ENCODE results near the gene ARHGAP31.
"Not testable (repeated sequence)": the region's sequence is repeated elsewhere in the genome, so short reads cannot be mapped to it uniquely, and the experiment has no call there.

Gene ARHGAP31

GRCh38 chr3:119322021-119322834 is 28.0 kb downstream of the ARHGAP31 start:
- no peak for DNase-seq (ENCODE audit: low read depth)

- DNase-seq (ENCODE audit: low read depth), result peak; percentile 84
These were observed 28.9 kb downstream of the ARHGAP31 start for GRCh38 chr3:119322835-119323722.

- no peak for DNase-seq (ENCODE audit: low read depth)
These were observed 29.5 kb downstream of the ARHGAP31 start for GRCh38 chr3:119323723-119324085.

GRCh38 chr3:119324899-119325298 is 30.7 kb downstream of the ARHGAP31 start:
- DNase-seq (ENCODE audit: low read depth), result no peak

GRCh38 chr3:119326976-119327375 is 32.8 kb downstream of the ARHGAP31 start:
- no peak for DNase-seq (ENCODE audit: low read depth)

GRCh38 chr3:119329551-119329950 is 35.4 kb downstream of the ARHGAP31 start:
- no peak for DNase-seq (ENCODE audit: low read depth)

DNA sequence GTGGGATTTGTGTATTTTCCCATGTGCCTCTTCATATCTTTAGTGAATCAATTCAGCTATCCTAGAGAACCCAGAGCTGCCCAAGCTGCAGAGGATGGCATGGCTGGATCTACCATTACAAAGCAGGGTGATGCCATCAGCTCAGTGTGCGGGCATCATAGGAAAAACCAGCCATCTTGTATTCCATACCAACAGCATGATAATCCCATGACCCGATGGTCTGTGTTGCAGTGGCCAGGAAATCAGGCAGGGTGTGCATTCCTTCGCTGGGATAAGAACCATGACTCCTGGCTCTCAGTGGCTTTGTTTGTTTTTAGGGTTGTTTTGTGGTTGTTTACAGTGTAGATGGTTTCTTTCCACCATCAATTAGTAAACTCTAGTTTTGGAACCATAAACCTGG is 36.0 kb downstream of the ARHGAP31 start:
- DNase-seq (ENCODE audit: low read depth), result no peak

DNA sequence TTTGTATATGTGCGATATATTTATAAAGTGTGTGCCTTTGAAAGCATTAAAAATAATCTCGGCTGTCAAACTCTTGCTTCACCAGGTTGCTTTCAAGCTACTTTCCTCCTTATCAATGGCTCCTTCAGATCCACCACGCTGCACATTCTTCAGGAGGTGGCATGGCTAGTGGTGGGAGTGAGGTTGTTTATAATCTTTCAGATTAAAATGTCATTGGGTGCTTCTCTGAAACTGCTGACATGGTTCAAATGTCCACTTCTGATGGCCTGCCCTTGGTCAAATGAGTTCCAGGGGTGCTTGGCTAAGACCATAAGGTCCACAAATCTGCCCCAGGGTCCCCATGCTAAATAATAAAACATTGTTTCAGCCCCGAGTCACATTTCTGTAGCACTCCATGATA is 36.7 kb downstream of the ARHGAP31 start:
- no peak for DNase-seq (ENCODE audit: low read depth)

DNA sequence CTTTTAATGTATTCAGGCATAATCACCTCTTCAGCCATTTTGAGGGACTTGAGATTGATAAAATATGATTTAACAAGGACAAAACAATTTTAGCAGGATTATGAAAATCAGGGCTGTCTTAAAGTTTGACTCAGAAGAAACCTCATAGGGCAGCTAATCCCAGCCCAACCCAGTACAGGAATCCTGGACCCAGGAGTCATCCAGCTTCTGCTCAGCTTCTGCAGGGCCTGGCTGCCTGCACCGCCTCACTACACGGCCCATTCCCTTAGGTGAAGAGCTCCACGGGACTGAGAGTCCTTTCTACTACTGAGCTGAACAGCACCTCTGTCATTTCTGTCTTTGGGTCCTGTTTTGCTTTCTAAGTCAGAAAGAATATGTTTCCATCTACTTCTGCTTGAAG is 37.5 kb downstream of the ARHGAP31 start:
- no peak for DNase-seq (ENCODE audit: low read depth)

- DNase-seq (ENCODE audit: low read depth), result no peak
These were observed 39.8 kb downstream of the ARHGAP31 start for GRCh38 chr3:119333773-119334509.

GRCh38 chr3:119336823-119337222 is 42.6 kb downstream of the ARHGAP31 start:
- DNase-seq (ENCODE audit: low read depth), result no peak

DNA sequence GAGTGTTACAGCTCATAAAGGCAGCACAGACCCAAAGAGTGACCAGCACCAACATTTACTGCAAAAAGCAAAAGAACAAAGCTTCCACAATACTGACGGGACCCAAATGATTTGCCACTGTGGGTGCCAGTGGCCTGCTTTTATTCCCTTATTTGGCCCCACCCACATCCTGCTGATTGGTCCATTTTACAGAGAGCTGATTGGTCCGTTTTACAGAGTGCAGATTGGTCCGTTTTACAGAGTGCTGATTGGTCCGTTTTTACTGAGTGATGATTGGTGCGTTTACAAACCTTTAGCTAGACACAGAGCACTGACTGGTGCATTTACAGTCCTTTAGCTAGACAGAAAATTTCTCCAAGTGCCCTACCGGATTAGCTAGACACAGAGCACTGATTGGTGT is 43.2 kb downstream of the ARHGAP31 start:
- DNase-seq (ENCODE audit: low read depth), result not testable (repeated sequence)

- no peak for DNase-seq (ENCODE audit: low read depth)
These were observed 44.6 kb downstream of the ARHGAP31 start for GRCh38 chr3:119338754-119339153.

GRCh38 chr3:119340014-119340413 is 45.8 kb downstream of the ARHGAP31 start:
- DNase-seq (ENCODE audit: low read depth), result no peak

- no peak for DNase-seq (ENCODE audit: low read depth)
These were observed 46.3 kb downstream of the ARHGAP31 start for GRCh38 chr3:119340446-119340845.

GRCh38 chr3:119342176-119342575 is 48.0 kb downstream of the ARHGAP31 start:
- no peak for DNase-seq (ENCODE audit: low read depth)

- no peak for DNase-seq (ENCODE audit: low read depth)
These were observed 49.5 kb downstream of the ARHGAP31 start for GRCh38 chr3:119343719-119344118.

GRCh38 chr3:119346076-119346496 is 51.9 kb downstream of the ARHGAP31 start:
- DNase-seq (ENCODE audit: low read depth), result no peak

DNA sequence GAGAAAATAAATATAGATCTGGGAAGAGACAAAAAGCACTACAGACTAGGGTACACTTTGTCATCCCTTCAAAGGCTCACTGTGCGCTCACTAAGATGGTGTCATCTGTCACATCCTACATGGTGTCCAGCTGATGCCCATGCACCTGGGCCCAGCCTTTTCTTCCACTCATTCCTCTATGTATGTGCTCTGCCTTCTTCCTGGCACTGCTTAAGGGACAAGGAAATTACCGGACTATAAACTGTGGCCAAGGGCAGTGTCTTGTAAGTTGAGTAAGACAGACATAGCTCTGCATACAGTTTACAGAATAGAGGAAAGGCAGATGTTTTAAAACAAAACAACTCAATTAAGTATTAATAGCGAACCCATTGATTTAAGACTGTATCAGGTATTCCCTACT is 52.9 kb downstream of the ARHGAP31 start:
- DNase-seq (ENCODE audit: low read depth), result no peak

DNA sequence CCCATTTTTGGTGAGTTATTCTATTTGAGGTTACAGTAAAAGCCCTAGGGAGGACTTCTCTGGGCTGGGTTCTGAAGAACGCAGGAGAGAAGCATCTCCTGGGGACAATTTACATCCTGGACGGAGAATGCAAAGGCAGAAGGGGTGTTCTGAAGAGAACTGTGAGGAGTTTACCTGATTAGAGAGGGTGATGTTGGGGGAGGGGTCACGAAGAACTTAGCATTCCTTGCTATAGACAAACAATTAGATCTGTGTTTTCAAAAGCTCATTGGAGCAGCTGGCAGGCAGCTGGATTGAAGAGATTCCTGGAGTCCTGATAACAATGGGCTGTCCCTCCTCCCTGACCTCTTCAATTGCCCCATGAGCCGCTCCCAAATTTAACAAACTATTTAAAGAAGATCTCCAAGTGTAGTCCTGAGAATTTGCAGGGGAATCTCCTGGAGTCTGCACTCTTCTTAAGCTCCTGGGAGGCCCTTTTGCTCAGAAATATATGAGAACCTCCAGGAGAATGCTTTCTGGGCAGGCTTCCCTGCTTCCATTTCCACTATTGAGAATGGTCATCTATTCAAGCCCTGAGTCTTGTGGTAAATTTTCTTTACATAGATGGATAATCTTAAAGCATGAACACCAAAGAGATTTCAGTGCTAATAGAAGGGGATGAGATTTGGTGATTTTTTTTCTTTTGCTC is 55.3 kb downstream of the ARHGAP31 start:
- no peak for DNase-seq (ENCODE audit: low read depth)

DNA sequence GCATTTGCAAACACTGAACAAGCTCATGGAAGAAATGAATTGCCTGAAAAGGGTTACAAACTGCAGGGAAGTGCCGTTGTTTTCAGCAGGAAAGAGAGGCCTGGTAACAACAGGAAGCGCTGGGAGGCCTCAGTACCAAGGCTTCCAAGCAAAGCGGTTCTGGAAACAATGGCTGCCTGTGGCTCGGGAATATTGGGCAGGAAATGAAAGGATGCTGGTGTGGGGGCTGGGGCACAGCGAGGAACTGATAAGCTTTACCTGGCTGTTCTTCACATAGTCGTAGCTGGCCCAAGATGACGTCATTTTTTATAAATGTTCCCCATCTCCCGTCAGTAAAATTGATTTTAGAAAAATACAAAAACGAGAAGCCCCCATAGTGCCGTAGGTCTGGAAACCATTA is 55.9 kb downstream of the ARHGAP31 start:
- no peak for DNase-seq (ENCODE audit: low read depth)

DNA sequence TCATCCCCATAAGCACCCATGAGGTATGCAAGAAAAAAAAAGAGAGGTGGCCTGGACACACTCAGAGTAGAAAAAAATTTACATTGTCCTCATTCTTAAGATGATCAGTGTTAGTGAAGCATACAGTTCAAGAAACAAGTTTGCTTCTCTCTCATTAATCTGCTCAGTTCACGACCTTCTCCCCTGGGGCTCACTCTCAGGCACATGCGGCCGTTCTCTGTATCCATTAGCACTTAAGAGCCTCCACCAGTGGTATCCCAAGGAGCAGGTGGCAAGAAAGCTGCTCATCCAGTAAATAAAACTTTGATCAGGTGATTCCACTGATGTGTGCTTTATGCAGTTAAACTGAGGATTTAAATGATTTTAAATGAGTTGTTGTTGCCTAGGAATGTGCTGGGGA is 57.4 kb downstream of the ARHGAP31 start:
- DNase-seq (ENCODE audit: low read depth), result no peak
